GM19193 (cell line): ENCODE data around the gene SPAG6.

Source experiments
- POLR2A ChIP-seq: IDR thresholded peaks from 4 replicates; pipeline ENCODE4 v1.6.1; 2011; ENCODE audit not compliant: insufficient read depth, insufficient read length; ENCODE audit errors: extremely low read depth

The SPAG6 gene

GRCh38 chr10:22445495-22445894 lies 100.2 kb downstream of the SPAG6 start:
- no peak for TF ChIP-seq POLR2A

GRCh38 chr10:22447068-22447467 lies 101.8 kb downstream of the SPAG6 start:
- TF ChIP-seq POLR2A: no peak

GRCh38 chr10:22451346-22451745 lies 106.0 kb downstream of the SPAG6 start:
- no peak for TF ChIP-seq POLR2A

GRCh38 chr10:22453320-22453719 lies 108.0 kb downstream of the SPAG6 start:
- no peak for TF ChIP-seq POLR2A

GRCh38 chr10:22453948-22454591 lies 108.8 kb downstream of the SPAG6 start:
- TF ChIP-seq POLR2A: no peak

GRCh38 chr10:22454634-22455033 lies 109.3 kb downstream of the SPAG6 start:
- no peak for TF ChIP-seq POLR2A

GRCh38 chr10:22455068-22455857 lies 110.0 kb downstream of the SPAG6 start:
- TF ChIP-seq POLR2A: no peak

- TF ChIP-seq POLR2A: no peak
Measured at GRCh38 chr10:22456486-22456885, 111.2 kb downstream of the SPAG6 start.

GRCh38 chr10:22458272-22459038 lies 113.2 kb downstream of the SPAG6 start:
- no peak for TF ChIP-seq POLR2A

GRCh38 chr10:22459496-22459895 lies 114.2 kb downstream of the SPAG6 start:
- TF ChIP-seq POLR2A: no peak

GRCh38 chr10:22460101-22460500 lies 114.8 kb downstream of the SPAG6 start:
- no peak for TF ChIP-seq POLR2A

GRCh38 chr10:22460531-22461403 lies 115.5 kb downstream of the SPAG6 start:
- TF ChIP-seq POLR2A: no peak

- TF ChIP-seq POLR2A: no peak
Measured at GRCh38 chr10:22461891-22462290, 116.6 kb downstream of the SPAG6 start.

GRCh38 chr10:22463255-22463654 lies 118.0 kb downstream of the SPAG6 start:
- no peak for TF ChIP-seq POLR2A
